ENCODE results near the gene UIMC1. TPM values are rescaled to one million over a fixed set of nuclear protein-coding genes. Genes with fewer than 3 reads are reported as not detected.

Gene UIMC1
- total and polyA plus RNA-seq, 2 donors (not counting 1 experiment from before 2014, with no cell fraction given), result 49.2 to 98.1 TPM

GRCh38 chr5:176888016-176888864 lies 118.3 kb downstream of the UIMC1 start:
- H3K4me3 ChIP-seq (ENCODE audit: control extremely low read depth in 1 of 5, extremely low read depth in 1 of 5, insufficient read depth in 1 of 5, low read depth in 2 of 5, low read length in 4 of 5), result no peak overlapping the region
- no peaks in the 10 kb centered on the region for H3K36me3 ChIP-seq (replicated peaks in 1 of 2; ENCODE audit: control extremely low read depth in 1 of 2, control insufficient read depth in 1 of 2, extremely low read depth in 1 of 2, insufficient read depth in 2 of 2, low read length in 1 of 2)
- Mint-ChIP-seq H3K4me3 (no peak overlapping the region), H3K9me3 (ENCODE audit: insufficient read depth) (no peaks in the 10 kb centered on the region), H3K27ac (no peak overlapping the region), H3K27me3 (peaks cover 14% of the 10 kb centered on the region), H3K4me1 (no peaks in the 10 kb centered on the region)
- intact Hi-C loops (cut with micrococcal nuclease), result no loop called here
- TF ChIP-seq EZH2 (IDR thresholded peaks at IDR 0.05; ENCODE audit: borderline replicate concordance, insufficient read depth, low read depth, low read length, poor library complexity, severe bottlenecking) (no peak), CTCF (IDR thresholded peaks at IDR 0.05) (no peak)
- peaks cover 0 to 7% (median 0%) of the 10 kb centered on the region in 4 experiments for H3K27me3 ChIP-seq (replicated peaks in 1 of 4; ENCODE audit: control extremely low read depth in 1 of 4, control insufficient read depth in 3 of 4, insufficient read depth in 4 of 4, low read length in 3 of 4)
- POLR2A ChIA-PET, result no interaction called here
- WGBS (ENCODE audit: insufficient coverage), result 89% methylated on average over 24 of the region's 27 CpGs
- CTCF ChIA-PET, result no interaction called here
- no peaks in the 10 kb centered on the region for H3K4me1 ChIP-seq (ENCODE audit: control insufficient read depth in 2 of 2, insufficient read depth in 2 of 2, low read length in 2 of 2)
- no peak for DNase-seq
- H3K9ac ChIP-seq (ENCODE audit: low read length), result no peak overlapping the region
- H3K79me2 ChIP-seq (ENCODE audit: control insufficient read depth, insufficient read depth, low read length), result no peaks in the 10 kb centered on the region
- no peaks in the 10 kb centered on the region for H3K9me3 ChIP-seq (ENCODE audit: control extremely low read depth in 1 of 3, control insufficient read depth in 2 of 3, insufficient read depth in 1 of 3, low read length in 2 of 3)
- H3K27ac ChIP-seq (ENCODE audit: low read length in 2 of 2), result no peak overlapping the region
- H4K20me1 ChIP-seq (ENCODE audit: control insufficient read depth, insufficient read depth, low read length, poor library complexity, severe bottlenecking), result no peaks in the 10 kb centered on the region
- no peak overlapping the region for H3K4me2 ChIP-seq (replicated peaks; ENCODE audit: low read depth, low read length, poor library complexity, severe bottlenecking)
- no peak for ATAC-seq (ENCODE audit: low read depth)
- no peak overlapping the region for H2AFZ ChIP-seq (ENCODE audit: insufficient read depth, low read depth, low read length, poor library complexity, severe bottlenecking)

GRCh38 chr5:176887252-176887849 lies 119.2 kb downstream of the UIMC1 start:
- Histone ChIP-seq H3K9ac (ENCODE audit: low read length) (no peak overlapping the region), H3K4me1 (ENCODE audit: control insufficient read depth in 2 of 2, insufficient read depth in 2 of 2, low read length in 2 of 2) (no peaks in the 10 kb centered on the region), H3K27ac (ENCODE audit: low read length in 2 of 2) (no peak overlapping the region), H3K36me3 (replicated peaks in 1 of 2; ENCODE audit: control extremely low read depth in 1 of 2, control insufficient read depth in 1 of 2, extremely low read depth in 1 of 2, insufficient read depth in 2 of 2, low read length in 1 of 2) (no peaks in the 10 kb centered on the region), H2AFZ (ENCODE audit: insufficient read depth, low read depth, low read length, poor library complexity, severe bottlenecking) (no peak overlapping the region), H3K9me3 (ENCODE audit: control extremely low read depth in 1 of 3, control insufficient read depth in 2 of 3, insufficient read depth in 1 of 3, low read length in 2 of 3) (no peaks in the 10 kb centered on the region), H3K27me3 (replicated peaks in 1 of 4; ENCODE audit: control extremely low read depth in 1 of 4, control insufficient read depth in 3 of 4, insufficient read depth in 4 of 4, low read length in 3 of 4) (peaks cover 0 to 7% (median 0%) of the 10 kb centered on the region in 4 experiments), H4K20me1 (ENCODE audit: control insufficient read depth, insufficient read depth, low read length, poor library complexity, severe bottlenecking) (no peaks in the 10 kb centered on the region), H3K79me2 (ENCODE audit: control insufficient read depth, insufficient read depth, low read length) (no peaks in the 10 kb centered on the region), H3K4me2 (replicated peaks; ENCODE audit: low read depth, low read length, poor library complexity, severe bottlenecking) (no peak overlapping the region), H3K4me3 (ENCODE audit: control extremely low read depth in 1 of 5, extremely low read depth in 1 of 5, insufficient read depth in 1 of 5, low read depth in 2 of 5, low read length in 4 of 5) (no peak overlapping the region)
- ChIA-PET POLR2A (no interaction called here), CTCF (no interaction called here)
- Mint-ChIP-seq H3K27me3 (peaks cover 17% of the 10 kb centered on the region), H3K9me3 (ENCODE audit: insufficient read depth) (no peaks in the 10 kb centered on the region), H3K4me1 (no peaks in the 10 kb centered on the region), H3K27ac (no peak overlapping the region), H3K4me3 (no peak overlapping the region)
- 88% methylated on average over 28 of the region's 28 CpGs for WGBS (ENCODE audit: insufficient coverage)
- no peak for ATAC-seq (ENCODE audit: low read depth)
- TF ChIP-seq CTCF (IDR thresholded peaks at IDR 0.05) (no peak), EZH2 (IDR thresholded peaks at IDR 0.05; ENCODE audit: borderline replicate concordance, insufficient read depth, low read depth, low read length, poor library complexity, severe bottlenecking) (no peak)
- intact Hi-C loops (cut with micrococcal nuclease), result no loop called here
- DNase-seq, result no peak

All from B cell (primary cell).